HG02885 (cell line): ENCODE results near the gene BCAP29.
"Not testable (repeated sequence)": the region's sequence is repeated elsewhere in the genome, so short reads cannot be mapped to it uniquely, and the experiment has no call there.

Source experiments
- ATAC-seq: cut with Tn5 transposase; IDR thresholded peaks from one replicate; pipeline ENCODE4 v1.9.1; 2021; ENCODE audit warnings: mild to moderate bottlenecking; ENCODE audit not compliant: unreplicated experiment, poor library complexity

The BCAP29 gene, protein sequence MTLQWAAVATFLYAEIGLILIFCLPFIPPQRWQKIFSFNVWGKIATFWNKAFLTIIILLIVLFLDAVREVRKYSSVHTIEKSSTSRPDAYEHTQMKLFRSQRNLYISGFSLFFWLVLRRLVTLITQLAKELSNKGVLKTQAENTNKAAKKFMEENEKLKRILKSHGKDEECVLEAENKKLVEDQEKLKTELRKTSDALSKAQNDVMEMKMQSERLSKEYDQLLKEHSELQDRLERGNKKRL

DNA sequence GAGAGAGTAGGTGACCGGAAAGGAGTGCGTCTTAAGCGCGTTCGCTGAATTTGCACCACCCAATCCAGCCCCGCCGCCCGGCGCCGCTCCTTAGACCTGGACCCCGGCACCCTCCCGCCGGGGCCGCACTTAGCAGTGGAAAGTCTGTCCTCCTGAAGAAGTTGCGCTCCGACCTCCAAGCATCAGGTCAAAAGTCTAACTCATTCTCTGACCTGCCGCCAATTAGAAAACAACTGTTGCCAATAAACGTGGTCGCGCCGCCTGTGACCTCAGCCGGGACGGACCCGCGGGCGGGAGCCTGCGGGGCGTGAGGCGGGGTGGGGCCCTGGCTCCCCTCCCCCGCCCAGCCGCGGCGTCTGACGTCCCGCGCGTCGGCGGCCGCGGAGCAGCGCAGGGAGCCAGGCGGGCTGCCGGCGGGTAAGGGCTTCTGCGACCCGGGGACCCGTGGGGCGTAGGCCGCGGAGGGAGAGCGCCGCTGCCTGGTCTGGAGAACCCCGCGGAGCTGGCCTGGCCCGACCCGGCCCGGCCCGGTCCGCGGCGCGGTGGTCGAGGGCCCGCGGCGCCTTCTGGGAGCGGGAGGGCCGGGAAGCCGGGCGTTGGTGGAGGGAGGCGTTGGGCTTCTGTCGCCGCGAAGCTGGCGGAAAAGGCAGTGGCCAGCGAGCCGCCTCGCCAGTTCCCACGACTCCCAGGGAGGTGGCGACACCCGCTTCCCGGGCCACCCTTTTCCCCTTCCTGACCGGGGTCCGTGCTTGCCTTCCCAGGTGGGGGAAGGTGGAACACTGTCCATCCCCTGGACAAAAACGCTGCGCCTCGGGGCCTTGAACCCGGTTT is at the start of gene BCAP29:
TSS of gene BCAP29 (plus strand) at position 362 of the 831 bp plus-strand sequence. CDS start 527 bp downstream, outside the sequence.
- peak; percentile 93 for ATAC-seq

DNA sequence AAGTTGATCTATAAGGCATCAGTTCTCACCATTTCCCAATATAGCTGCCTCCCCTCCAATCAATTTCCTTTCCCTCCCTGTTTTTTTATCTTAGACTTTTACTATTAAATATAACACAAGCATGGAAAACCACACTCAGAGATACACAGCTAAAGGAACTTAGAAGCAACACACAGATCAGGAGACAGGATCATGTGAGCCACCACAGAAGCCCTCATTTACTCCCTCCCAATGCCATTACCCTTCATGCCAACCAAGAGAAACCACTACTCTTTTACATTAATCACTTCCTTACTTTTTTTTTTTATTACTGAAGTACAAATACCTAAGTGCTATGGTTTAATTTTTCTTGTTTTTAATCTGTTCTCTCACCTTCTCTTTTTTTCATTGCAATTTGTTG is 49.3 kb upstream of the BCAP29 start:
- ATAC-seq: no peak

DNA sequence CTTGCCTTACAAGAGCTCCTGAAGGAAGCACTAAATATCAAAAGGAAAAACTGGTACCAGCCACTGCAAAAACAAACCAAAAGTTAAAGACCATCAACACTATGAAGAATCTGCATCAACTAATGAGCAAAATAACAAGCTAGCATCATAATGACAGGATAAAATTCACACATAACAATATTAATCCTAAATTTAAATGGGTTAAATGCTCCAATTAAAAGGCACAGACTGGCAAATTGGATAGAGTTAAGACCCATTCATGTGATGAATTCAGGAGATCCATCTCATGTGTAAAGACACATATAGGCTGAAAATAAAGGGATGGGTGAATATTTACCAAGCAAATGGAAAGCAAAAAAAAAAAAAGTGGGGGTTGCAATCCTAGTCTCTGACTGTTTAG is 45.9 kb upstream of the BCAP29 start:
- ATAC-seq: no peak

DNA sequence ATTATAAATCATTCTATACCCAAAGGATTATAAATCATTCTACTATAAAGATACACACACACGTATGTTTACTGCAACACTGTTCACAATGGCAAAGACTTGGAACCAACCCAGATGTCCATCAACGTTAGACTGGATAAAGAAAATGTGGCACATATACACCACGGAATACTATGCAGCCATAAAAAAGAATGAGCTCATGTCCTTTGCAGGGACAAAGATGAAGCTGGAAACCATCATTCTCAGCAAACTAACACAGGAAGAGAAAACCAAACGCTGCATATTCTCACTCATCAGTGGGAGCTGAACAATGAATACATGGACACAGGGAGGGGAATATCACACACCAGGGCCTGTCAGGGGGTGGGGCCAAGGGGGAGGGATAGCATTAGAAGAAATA is 42.8 kb upstream of the BCAP29 start:
- ATAC-seq: not testable (repeated sequence)

DNA sequence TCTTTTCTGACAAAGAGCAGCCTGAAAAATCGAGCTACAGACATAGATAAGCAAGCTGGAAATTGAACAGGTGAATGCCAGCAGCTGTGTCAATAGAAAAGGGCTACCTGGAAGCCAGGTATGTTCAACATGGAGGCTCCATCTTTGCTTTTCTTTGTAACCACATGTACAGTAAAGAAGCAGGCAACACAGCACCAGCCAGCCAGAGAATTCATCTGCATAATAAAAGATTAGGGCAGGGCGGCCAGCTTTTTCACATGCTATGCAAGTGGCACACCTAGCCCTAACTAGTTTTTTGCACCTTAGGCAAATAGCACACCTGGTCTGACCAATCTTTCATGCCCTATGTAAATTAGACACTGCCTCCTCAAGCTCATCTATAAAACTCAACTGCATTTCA is 42.0 kb upstream of the BCAP29 start:
- no peak for ATAC-seq

DNA sequence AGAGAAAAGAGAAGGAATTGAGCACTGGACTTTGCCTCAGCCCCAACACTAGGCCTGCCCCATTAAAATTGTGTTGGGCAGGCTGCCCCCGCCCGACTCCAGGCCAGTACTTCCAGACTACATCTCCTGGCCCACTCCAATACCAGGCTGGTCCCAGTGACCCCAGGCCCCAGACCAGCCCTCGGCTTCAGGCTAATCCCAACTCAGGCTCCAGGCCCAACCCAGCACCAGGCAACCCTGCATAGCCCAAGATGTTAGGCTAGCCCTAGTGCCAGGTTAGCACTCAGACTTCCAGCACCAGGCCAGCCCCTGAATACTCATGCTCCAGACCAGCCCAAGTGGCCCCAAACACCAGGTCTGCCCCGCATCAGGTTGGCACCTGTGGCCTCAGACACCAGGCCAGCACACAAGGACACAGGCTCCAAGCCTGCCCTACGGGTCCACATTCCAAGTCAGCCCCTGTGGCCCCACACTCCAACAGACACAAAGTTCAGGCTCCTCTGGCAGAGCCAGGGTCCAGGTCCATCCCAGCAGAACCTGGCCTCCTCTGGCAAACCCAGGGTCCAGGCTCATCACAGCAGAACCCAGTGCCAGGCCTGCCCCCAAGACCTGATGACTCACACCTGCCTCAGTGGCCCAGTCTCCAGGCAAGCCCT is 36.6 kb upstream of the BCAP29 start:
- ATAC-seq: no peak

DNA sequence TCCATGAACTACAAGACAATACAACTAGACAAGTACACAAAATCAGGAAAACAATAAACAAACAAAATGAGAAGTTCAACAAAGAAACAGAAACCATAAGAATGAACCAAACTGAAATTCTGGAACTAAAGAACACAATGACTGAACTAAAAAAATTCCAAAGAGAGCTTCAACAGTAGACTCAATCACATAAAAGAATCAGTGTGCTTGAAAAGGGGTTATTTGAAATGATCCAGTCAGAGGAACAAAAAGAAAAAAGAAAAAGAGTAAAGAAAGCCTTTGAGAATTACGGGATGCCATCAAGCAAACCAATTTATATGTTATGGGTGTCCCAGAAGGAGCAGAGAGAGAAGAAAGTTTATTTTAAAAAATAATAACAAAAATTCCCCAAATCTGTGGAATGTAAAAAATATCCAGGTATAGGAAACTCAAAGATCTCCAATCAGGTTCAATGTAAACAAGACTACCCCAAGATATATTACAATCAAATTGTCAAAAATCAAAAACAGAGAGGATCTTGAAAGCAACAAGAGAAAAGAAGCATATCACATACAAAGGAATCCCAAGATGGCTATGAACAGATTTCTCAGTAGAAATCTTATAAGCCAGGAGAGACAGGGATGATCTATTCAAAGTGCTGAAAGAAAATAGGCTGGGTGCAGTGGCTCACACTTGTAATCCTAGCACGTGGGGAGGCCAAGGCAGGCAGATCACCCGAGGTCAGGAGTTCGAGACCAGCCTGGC is 35.0 kb upstream of the BCAP29 start:
- no peak for ATAC-seq

DNA sequence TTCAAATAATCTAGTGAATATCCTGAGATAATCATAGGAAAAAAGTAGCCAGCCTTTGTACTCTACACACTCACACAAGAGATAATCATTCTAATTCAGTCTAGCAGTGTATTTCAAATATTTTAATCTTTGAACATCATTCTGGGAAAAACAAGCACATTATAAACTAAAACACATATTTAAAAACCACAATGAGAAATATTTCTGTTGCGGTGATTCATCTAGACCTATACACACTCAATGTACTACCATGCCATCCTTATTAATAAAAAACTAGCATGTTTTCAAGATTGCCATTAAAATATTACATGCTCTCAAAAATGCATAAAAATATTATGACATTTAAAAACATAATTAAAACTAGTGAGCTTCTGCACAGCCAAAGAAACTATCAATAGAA is 28.1 kb upstream of the BCAP29 start:
- ATAC-seq: no peak

DNA sequence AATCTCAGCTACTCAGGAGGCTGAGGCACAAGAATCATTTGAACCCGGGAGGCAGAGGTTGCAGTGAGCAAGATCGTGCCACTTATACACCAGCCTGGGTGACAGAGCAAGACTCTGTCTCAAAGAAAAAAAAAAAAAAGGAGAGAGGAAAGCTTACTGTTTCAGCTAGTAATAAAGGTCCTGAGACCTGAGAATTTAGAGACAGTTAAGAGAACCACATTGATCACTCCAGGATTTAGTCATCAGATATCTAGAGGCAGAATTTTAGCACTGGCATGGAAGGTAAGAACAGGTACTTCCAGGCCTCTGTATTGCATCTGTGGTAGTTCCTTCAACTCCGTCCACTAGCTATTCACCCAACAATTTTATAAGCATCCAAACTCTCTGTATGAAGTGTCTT is 24.2 kb upstream of the BCAP29 start:
- no peak for ATAC-seq

DNA sequence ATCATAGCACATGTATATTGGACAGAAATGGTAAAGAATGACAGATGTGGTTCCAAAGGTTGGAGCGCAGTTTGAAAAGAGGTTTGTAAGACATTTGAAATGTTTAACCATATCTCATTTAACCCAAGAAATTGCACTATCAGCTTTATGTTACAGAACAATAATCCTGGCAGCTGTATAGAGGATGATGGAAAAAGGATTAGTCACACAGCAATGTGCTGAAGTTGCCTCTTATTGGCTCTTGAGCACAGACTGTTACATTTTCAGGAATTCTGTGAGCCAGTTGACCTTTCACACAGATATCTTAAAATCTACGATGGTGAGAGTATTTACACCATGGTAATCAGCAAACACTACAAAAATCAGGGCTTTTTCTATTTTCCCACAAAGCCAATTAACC is 20.2 kb upstream of the BCAP29 start:
- ATAC-seq: no peak

DNA sequence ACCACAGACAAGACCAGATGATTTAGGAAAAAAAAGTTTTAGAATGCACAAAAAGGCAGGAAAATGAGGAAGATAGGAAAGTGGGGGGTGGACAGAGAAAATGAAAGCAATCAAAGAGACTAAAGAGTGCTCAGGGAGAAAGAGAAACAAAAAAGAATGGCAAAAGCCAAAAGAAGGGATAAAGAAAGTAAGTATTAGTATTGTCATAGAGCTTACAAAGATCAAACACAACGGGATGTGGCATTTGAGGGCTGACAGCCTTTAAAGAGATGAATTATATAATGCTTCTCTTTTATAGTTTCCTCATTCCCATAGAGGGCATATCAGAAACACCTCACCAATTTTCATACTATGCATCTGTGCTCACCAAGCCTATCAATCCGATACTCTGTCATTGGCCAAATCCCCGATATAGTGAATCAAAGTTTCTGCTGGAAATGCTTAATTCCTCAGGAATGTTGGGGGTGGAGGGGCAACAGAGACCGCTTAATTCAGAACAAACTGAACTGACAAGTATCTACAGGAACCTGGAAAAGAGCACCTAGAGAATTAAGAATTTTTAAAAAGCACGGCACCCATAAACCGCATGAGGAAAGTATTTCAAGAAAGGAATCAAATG is 19.0 kb upstream of the BCAP29 start:
- ATAC-seq: no peak

DNA sequence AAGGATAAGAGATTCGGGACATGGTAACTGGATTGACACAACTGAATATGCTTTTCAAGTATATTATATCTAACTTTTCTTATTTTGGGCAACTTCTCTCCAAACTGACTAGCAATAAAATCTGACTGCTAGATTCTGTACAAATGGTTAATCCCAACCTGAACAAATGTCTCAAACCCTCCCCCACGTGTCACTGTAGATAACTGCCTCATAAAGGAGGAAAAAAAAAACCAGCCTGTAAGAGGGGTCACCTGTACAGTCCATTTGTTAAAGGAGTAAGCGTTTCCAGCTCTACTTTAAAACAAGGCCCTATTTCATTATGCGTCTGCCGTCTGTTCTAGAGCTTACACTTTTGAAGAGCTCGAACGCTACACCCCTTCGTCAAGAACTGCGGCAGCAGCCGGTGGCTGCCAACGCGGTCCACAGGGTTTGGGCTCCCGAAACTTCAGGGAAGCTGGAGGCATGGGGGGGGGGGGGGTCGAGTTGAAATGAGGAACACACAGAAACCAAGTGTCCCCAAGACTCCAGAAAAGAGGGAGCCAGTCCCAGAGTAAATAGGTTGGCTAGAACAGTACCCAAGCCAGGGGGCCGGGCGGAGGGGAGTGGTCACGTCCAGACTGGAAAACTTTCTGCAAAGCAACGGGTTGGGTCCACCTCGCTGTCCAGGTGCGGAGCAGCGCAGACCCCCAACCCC is 16.8 kb upstream of the BCAP29 start:
- ATAC-seq: peak; percentile 60

DNA sequence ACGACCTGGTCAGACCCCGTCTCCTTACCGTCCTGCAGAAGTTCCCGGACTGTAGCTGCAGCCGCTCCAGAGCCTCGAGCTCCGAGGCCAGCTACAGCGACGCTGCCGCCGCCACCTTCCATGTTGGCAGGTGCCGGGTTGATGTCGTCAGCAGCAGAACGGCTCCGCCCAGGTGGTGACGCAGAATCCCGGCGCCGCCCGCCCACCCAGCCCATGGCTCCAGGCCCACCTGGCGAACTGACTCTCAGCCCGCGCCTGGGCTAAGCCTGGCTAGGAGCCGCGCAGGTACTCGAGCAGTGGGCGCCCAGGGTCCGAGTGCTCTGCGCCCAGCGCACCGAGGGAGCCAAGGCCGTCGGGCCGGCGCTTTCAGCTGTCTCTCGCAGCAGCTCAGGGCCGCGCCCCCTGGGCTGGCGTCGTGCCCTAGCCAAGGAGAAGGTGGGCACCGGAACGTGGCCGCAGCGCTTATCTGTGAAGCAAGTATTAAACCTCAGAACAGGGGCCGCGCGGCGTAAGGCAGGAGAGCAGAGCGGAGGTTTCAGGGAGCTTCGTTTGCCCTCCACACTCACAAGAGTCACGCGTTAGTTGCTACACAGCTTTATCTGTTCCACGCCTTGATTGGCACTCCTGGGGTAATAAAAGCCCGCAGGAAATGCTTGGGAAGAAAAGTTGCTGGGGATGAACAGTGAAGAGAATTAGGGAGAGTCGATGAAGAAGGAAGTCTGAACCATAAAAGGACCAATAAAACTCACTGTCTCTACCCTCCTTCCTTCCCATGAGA is 16.1 kb upstream of the BCAP29 start, which contains the start of the genes COG5 and DUS4L:
TSS of gene COG5 (minus strand) at position 146 of the 778 bp plus-strand sequence. CDS start at position 122, 24 bp downstream.
TSS of gene DUS4L (plus strand) at position 197 of the 778 bp plus-strand sequence. CDS start 3,100 bp downstream, outside the sequence.
- ATAC-seq: peak; percentile 93

DNA sequence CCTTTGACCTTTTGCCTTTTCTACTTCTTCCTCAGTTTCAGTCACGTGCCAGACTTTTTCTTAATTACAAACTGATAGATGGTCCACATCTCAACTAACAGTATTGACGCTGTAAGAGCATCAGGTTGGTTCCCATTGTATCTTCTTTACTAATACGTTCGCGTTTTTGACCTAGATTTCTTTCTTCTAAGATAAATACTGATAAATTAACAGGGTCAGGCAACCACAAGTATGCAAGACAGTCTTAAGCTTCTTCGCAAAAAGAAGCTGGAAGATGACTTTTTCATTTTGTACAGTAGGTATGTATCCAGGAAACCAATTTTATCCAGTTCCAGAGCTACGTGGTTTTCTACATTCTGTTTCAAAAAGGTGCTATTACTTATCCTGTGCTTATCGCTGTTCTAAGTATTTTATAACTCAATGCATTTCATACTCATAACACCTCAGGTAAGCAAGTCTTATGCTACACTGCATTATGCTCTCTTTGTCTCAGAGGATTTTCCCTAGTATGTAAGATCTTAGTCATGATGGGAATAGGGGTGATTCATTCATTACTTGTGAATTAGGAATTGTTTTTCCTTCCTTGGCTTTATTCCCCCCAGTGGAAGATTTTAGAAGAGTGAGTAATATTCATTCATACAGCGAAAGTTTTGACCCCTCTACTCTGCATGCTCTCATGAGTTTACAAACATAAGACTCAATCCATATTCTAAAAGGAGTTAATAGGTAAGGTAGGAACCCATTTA is 15.3 kb upstream of the BCAP29 start:
- ATAC-seq: no peak

DNA sequence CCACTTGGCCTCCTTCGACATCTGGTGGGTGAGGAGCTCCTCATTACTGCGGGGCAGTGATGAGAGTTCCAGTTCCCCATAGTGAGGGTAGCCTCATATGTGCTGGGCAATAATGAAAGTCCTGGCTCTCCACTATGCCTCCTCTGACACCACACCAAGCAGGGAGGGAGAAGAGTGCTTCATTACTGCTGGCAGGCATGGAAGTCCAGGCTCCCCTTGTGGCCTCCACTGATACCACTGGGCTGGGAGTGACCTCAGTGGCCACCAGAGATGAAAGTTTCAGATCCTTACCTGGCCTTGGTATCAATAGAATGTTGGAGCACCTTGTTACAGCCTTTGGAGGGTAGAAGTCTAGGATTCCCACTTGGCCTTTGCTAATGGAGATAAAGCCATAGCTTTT is 9.7 kb upstream of the BCAP29 start:
- no peak for ATAC-seq

DNA sequence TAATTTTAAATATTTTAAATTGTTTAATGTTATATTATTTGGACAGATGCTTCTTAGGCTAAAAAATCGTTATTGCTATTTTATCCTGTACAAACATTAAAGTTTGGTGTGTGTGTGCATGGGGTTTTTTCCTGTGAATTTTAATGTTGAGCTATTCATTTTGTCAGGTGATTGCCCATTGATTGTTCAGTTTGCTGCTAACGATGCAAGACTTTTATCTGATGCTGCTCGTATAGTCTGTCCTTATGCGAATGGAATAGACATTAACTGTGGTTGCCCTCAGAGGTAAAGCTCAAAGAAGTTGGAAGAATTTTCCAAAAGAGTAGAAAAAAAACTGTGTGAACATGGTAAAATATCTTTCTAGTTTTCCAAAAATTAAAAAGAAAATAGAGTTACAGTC is 6.5 kb upstream of the BCAP29 start:
- no peak for ATAC-seq

DNA sequence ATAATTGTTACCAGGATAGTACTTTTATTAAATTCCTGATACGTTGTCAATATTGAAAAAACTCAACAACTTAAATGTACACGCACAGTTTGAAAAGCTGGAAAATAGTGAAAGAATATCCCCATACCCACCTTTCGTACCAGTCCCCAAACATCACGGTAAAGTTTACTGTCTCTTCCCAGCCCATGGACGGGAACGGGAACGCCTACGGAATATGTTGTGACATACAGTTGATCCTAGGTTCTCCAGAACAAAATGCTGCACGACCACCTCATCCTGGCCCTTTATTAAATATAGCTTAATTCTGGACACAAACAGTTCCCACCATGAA is 527 bp upstream of the BCAP29 start:
- no peak for ATAC-seq

DNA sequence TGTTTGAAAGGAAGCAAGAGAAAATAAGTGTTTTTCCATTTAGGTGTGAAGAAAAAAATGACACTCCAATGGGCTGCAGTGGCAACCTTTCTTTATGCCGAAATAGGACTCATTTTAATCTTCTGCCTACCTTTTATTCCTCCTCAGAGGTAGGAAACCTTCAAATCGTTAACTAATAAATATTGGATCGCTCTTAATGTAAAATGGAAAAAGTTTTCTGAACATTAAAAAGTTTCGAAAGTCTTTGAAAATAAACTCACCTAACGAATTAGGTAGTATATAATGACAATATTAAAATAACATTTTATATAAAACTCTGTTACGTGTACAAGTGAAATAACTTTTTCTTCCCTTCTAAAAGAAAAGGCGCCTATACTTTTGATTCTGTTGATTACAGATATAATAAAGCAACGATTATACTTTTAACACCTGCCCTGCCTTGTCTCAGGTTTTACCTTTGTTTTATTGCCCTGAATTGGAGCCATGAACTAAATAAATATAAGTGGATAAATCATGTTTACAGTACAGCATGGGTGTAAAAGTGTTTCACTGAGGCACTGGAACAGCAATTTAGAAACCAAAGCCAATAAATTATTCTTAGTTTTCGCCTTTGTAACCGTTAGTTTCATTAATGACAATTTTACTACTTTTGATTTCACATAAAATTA is 804 bp downstream of the BCAP29 start:
- ATAC-seq: no peak
